Measurements from ENCODE around the gene KRTAP4-8.
"Not testable (repeated sequence)": the region's sequence is repeated elsewhere in the genome, so short reads cannot be mapped to it uniquely, and the experiment has no call there.

Gene KRTAP4-8

DNA sequence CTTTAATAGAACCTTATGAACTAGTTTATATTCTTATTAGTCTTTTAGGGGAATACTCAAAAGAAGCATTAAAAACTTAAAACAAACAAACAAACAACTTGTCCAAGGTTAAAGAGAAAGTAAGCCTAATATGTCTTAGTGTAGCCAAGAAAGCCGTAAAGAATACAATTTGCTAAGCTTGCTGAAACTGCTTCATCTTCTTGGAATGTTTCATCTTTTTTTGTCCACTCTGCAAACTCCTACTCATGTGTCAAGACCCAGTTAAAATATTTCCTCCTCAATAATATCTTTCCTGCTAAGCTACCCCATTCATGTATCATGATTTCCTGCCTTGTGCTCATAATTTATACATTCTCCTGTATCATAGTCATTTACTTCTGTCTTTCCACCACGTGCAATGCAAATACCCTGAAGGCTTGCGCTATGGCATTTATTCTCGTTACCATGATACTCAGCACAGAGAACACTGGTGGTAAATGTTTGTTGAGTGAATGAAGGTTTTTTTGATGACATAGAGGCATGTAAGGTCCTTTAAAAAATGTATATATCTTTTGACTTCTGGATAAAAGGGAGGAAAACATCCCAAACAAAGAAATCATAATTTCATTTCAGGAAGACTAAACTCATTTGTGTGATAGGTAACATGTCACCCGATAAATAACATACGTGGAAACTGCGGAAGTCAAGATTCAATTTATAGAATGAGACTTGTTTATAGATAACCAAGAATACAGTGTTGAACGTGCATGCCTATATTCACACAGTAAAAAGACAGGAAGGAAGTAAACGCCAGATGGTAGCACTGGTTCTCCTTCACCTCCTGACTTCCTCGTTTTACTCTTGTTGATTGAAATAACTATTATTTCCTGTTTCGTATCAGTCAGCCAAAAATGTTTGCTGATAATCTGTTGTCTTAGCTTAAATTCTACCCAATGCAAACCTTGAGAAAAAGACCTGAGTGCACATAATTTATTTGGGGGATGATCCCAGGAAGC, 22.1 kb upstream of the KRTAP4-8 start:
- Mint-ChIP-seq H3K27ac (peak overlapping the region; percentile 46), H3K4me3 (peak overlapping the region; percentile 38), H3K4me1 (peaks cover 55% of the 10 kb centered on the region)
- not testable (repeated sequence) for H3K36me3 Mint-ChIP-seq, H3K27me3 Mint-ChIP-seq, H3K9me3 Mint-ChIP-seq

GRCh38 chr17:41118721-41119120, 20.8 kb upstream of the KRTAP4-8 start:
- H3K9me3 Mint-ChIP-seq, result no peaks in the 10 kb centered on the region
- no peaks in the 10 kb centered on the region for H3K36me3 Mint-ChIP-seq
- H3K4me1 Mint-ChIP-seq, result peaks cover 44% of the 10 kb centered on the region
- no peak overlapping the region for H3K4me3 Mint-ChIP-seq
- H3K27ac Mint-ChIP-seq, result no peak overlapping the region
- no peaks in the 10 kb centered on the region for H3K27me3 Mint-ChIP-seq

DNA sequence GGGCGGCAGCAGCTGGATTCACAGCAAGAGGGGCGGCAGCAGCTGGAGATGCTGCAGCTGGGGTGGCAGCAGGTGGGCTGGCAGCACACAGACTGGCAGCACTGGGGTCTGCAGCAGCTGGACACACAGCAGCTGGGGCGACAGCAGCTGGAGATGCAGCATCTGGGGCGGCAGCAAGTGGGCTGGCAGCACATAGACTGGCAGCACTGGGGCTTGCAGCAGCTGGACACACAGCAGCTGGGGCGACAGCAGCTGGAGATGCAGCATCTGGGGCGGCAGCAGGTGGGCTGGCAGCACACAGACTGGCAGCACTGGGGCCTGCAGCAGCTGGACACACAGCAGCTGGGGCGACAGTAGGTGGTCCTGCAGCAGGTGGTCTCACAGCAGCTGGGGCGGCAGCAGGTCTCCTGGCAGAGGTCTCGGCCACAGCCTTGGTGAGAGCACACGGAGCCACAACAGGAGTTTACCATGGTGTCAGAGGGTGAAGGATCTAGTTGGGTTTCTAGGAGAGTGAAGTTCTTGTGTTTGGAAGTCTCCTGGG, 20.0 kb upstream of the KRTAP4-8 start, which contains the start of gene KRTAP4-11:
Gene KRTAP4-11 (minus strand): TSS at position 528 of the 541 bp plus-strand sequence. CDS start 58 bp downstream, at position 470.
- H3K9me3 Mint-ChIP-seq, H3K4me3 Mint-ChIP-seq, H3K27me3 Mint-ChIP-seq, H3K36me3 Mint-ChIP-seq: not testable (repeated sequence)
- peak within 1 kb of the TSS; percentile 59 for H3K27ac Mint-ChIP-seq
- H3K4me1 Mint-ChIP-seq, result peaks cover 37% of the 10 kb centered on the region

GRCh38 chr17:41116297-41116696, 18.4 kb upstream of the KRTAP4-8 start:
- H3K4me1 Mint-ChIP-seq, result peaks cover 30% of the 10 kb centered on the region
- peaks cover 2% of the 10 kb centered on the region for H3K36me3 Mint-ChIP-seq
- no peaks in the 10 kb centered on the region for H3K27me3 Mint-ChIP-seq
- H3K9me3 Mint-ChIP-seq, result no peaks in the 10 kb centered on the region
- no peak overlapping the region for H3K4me3 Mint-ChIP-seq
- no peak overlapping the region for H3K27ac Mint-ChIP-seq

- Mint-ChIP-seq H3K9me3 (no peaks in the 10 kb centered on the region), H3K27me3 (no peaks in the 10 kb centered on the region), H3K4me1 (peaks cover 8% of the 10 kb centered on the region), H3K36me3 (peaks cover 4% of the 10 kb centered on the region), H3K27ac (peak overlapping the region; percentile 18), H3K4me3 (no peak overlapping the region)
Observed at GRCh38 chr17:41111151-41111885, 13.4 kb upstream of the KRTAP4-8 start.

GRCh38 chr17:41108728-41109386, 10.9 kb upstream of the KRTAP4-8 start:
- H3K4me1 Mint-ChIP-seq, H3K27ac Mint-ChIP-seq, H3K36me3 Mint-ChIP-seq, H3K9me3 Mint-ChIP-seq, H3K4me3 Mint-ChIP-seq, H3K27me3 Mint-ChIP-seq: not testable (repeated sequence)

- no peak overlapping the region for H3K4me3 Mint-ChIP-seq
- H3K27ac Mint-ChIP-seq, result no peak overlapping the region
Observed at GRCh38 chr17:41107941-41108450, 10.1 kb upstream of the KRTAP4-8 start.

GRCh38 chr17:41105347-41105746, 7.4 kb upstream of the KRTAP4-8 start, which contains the start of gene KRTAP4-9:
Gene KRTAP4-9 (plus strand): TSS chr17:41105389. CDS start chr17:41105389, 0 bp downstream.
- H3K4me3 Mint-ChIP-seq, H3K9me3 Mint-ChIP-seq, H3K36me3 Mint-ChIP-seq, H3K27ac Mint-ChIP-seq, H3K27me3 Mint-ChIP-seq: not testable (repeated sequence)
- peaks cover 13% of the 10 kb centered on the region for H3K4me1 Mint-ChIP-seq

More at GRCh38 chr17:41107941-41108450, 10.1 kb upstream of the KRTAP4-8 start:
- peaks cover 4% of the 10 kb centered on the region for H3K27me3 Mint-ChIP-seq
- peaks cover 8% of the 10 kb centered on the region for H3K4me1 Mint-ChIP-seq
- H3K36me3 Mint-ChIP-seq, result peaks cover 6% of the 10 kb centered on the region
- no peaks in the 10 kb centered on the region for H3K9me3 Mint-ChIP-seq

GRCh38 chr17:41104386-41105038, 6.6 kb upstream of the KRTAP4-8 start:
- not testable (repeated sequence) for H3K4me3 Mint-ChIP-seq, H3K27me3 Mint-ChIP-seq, H3K9me3 Mint-ChIP-seq, H3K36me3 Mint-ChIP-seq, H3K27ac Mint-ChIP-seq
- H3K4me1 Mint-ChIP-seq, result peaks cover 22% of the 10 kb centered on the region

GRCh38 chr17:41103896-41104295, 6.0 kb upstream of the KRTAP4-8 start:
- Mint-ChIP-seq H3K27ac (no peak overlapping the region), H3K4me1 (peaks cover 22% of the 10 kb centered on the region), H3K36me3 (peaks cover 2% of the 10 kb centered on the region), H3K4me3 (no peak overlapping the region), H3K9me3 (no peaks in the 10 kb centered on the region), H3K27me3 (peaks cover 4% of the 10 kb centered on the region)

GRCh38 chr17:41101586-41102259, 3.8 kb upstream of the KRTAP4-8 start, which contains the start of gene KRTAP4-16:
Gene KRTAP4-16 (minus strand): TSS chr17:41102209. CDS start chr17:41102209, 0 bp downstream.
- Mint-ChIP-seq H3K27me3 (peaks cover 8% of the 10 kb centered on the region), H3K36me3 (peaks cover 2% of the 10 kb centered on the region), H3K4me1 (peaks cover 13% of the 10 kb centered on the region), H3K27ac (no peak within 1 kb of the TSS), H3K4me3 (no peak within 1 kb of the TSS), H3K9me3 (no peaks in the 10 kb centered on the region)

DNA sequence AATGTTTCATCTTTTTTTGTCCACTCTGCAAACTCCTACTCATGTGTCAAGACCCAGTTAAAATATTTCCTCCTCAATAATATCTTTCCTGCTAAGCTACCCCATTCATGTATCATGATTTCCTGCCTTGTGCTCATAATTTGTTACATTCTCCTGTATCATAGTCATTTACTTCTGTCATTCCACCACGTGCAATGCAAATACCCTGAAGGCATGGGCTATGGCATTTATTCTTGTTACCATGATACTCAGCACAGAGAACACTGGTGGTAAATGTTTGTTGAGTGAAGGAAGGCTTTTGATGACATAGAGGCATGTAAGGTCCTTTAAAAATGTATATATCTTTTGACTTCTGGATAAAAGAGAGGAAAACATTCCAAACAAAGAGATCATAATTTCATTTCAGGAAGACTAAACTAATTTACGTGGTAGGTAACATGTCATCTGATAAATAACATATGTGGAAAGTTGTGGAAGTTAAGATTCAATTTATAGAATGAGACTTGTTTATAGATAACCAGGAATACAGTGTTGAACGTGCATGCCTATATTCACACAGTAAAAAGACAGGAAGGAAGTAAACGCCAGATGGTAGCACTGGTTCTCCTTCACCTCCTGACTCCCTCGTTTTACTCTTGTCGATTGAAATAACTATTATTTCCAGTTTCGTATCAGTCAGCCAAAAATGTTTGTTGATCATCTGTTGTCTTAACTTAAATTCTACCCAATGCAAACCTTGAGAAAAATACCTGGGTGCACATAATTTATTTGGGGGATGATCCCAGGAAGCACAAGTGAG, 1.9 kb upstream of the KRTAP4-8 start:
- not testable (repeated sequence) for H3K27me3 Mint-ChIP-seq, H3K36me3 Mint-ChIP-seq, H3K4me3 Mint-ChIP-seq, H3K9me3 Mint-ChIP-seq, H3K27ac Mint-ChIP-seq
- H3K4me1 Mint-ChIP-seq, result peaks cover 13% of the 10 kb centered on the region

- H3K4me1 Mint-ChIP-seq, result peaks cover 13% of the 10 kb centered on the region
- no peaks in the 10 kb centered on the region for H3K9me3 Mint-ChIP-seq
- no peak overlapping the region for H3K27ac Mint-ChIP-seq
- H3K36me3 Mint-ChIP-seq, result no peaks in the 10 kb centered on the region
- H3K4me3 Mint-ChIP-seq, result no peak overlapping the region
- peaks cover 6% of the 10 kb centered on the region for H3K27me3 Mint-ChIP-seq
Observed at GRCh38 chr17:41098481-41098880, 539 bp upstream of the KRTAP4-8 start.
